Retinal pigment epithelial cell (primary cell): Measurements from ENCODE around the gene RND1.

Experiments used
- DNase-seq: peaks from one replicate; pipeline ENCODE4 v3.0.0-alpha.2; 2010; ENCODE audit warnings: low read depth
- H3K4me3 ChIP-seq: 2 replicates; pipeline ENCODE4 v1.5.1; 2011; ENCODE audit warnings: mild to moderate bottlenecking, low read length, control low read depth, moderate library complexity
- CTCF ChIP-seq: conservative IDR thresholded peaks from 2 replicates; pipeline ENCODE4 v1.5.1; 2011; ENCODE audit warnings: low read depth, low read length, control low read depth, inconsistent platforms

Gene RND1

GRCh38 chr12:48827026-48827425 is 38.6 kb downstream of the RND1 start:
- no peak for TF ChIP-seq CTCF
- no peak for DNase-seq

DNA sequence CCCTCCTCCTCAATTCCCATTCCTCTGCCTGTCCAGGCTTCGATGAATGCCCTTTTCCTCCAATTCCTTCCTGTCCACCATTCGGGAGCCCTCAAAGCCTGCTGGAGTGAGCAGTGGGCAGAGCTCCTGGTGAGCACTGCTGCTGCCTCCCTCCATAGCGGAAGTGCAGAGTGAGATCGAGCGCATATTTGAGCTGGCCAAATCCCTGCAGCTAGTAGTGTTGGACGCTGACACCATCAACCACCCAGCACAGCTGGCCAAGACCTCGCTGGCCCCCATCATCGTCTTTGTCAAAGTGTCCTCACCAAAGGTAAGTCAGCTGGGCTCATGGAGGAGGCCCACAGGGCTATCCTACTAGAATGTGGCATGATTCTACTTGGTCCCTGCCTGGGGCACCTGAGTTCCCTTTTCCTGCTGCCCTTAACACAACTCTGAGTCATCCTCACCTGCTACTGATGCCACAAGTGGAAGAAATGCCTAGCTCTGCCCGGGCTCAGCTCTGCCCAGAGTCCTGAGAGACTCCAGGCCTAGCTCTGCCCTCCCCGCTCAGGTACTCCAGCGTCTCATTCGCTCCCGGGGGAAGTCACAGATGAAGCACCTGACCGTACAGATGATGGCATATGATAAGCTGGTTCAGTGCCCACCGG is 39.3 kb downstream of the RND1 start:
- no peak for TF ChIP-seq CTCF
- H3K4me3 ChIP-seq: no peak overlapping the region
- no peak for DNase-seq

More at GRCh38 chr12:48827026-48827425, 38.6 kb downstream of the RND1 start:
- H3K4me3 ChIP-seq: no peak overlapping the region

DNA sequence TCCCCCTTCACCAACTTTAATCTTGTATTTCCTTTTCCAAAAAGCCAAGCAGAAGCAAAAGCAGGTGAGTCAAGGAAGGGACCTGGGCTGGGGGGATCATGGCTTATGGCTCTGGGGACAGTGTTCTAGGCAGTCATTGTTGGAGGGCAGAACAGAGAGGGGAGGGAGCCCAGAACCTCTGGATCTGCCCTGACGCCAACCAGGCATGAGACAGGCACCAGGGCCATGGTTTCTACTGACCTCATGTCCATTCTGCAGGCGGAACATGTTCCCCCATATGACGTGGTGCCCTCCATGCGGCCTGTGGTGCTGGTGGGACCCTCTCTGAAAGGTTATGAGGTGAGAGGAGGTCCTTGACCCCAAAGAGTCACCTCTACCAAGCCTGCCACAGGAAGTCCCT is 40.8 kb downstream of the RND1 start:
- no peak for TF ChIP-seq CTCF
- H3K4me3 ChIP-seq: no peak overlapping the region
- DNase-seq: no peak

DNA sequence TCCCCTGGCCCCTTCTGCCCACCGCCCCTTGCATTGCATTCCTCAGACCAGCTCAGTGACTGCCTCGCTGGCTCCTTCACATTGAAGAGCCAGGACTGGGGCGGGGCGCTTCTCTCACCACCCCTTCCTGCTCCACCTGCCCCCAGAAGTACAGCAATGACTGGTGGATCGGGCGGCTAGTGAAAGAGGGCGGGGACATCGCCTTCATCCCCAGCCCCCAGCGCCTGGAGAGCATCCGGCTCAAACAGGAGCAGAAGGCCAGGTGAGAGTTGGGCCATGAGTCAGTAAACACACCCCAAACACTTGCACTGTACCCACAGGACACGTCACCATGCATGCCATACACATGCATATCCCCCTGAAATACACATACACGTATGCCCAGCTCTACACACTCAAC is 41.6 kb downstream of the RND1 start:
- DNase-seq: no peak
- no peak overlapping the region for H3K4me3 ChIP-seq
- TF ChIP-seq CTCF: no peak

- TF ChIP-seq CTCF: no peak
- no peak overlapping the region for H3K4me3 ChIP-seq
Measured at GRCh38 chr12:48823281-48823680, 42.4 kb downstream of the RND1 start.

GRCh38 chr12:48822711-48823110 is 43.0 kb downstream of the RND1 start:
- no peak for TF ChIP-seq CTCF
- H3K4me3 ChIP-seq: no peak overlapping the region
- no peak for DNase-seq

More at GRCh38 chr12:48823281-48823680, 42.4 kb downstream of the RND1 start:
- no peak for DNase-seq

DNA sequence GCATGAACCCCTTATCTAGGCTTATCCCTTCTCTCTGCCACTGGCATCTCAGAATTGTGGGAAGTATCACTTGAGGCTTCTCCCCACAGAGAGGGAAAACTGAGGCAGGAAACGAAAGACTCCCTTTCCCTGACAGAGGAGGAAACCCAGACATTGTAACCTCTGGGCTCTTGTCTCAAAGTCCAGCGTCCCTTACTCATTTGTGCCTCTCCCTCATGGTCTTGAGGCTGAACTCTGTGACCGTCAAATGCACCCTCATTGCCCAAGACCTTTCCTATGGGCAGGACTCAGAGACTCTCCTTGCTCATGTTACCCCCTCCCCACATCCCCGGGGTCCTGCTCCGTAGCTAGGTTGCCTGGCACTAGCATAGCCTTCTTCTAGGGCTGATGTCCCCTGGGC is 43.5 kb downstream of the RND1 start:
- H3K4me3 ChIP-seq: no peak overlapping the region
- no peak for DNase-seq
- no peak for TF ChIP-seq CTCF
